Endothelial cell of hepatic sinusoid (primary cell): ENCODE data around the gene CCDC13.

ENCODE experiments used
- in situ Hi-C: cut with HindIII; loops from 2 replicates; pipeline ENCODE4 v1.10.0; 2017; ENCODE audit warnings: low sequenced_read_pairs

Gene CCDC13

GRCh38 chr3:42799376-42799775 is 26.3 kb upstream of the CCDC13 start:
- in situ Hi-C loops, result no loop called here

- in situ Hi-C loops, result no loop called here
Observed at GRCh38 chr3:42796332-42796885, 23.4 kb upstream of the CCDC13 start.

GRCh38 chr3:42795621-42796181 is 22.6 kb upstream of the CCDC13 start:
- in situ Hi-C loops, result no loop called here

GRCh38 chr3:42790714-42791229 is 17.7 kb upstream of the CCDC13 start:
- in situ Hi-C loops, result no loop called here

GRCh38 chr3:42786631-42787030 is 13.6 kb upstream of the CCDC13 start:
- in situ Hi-C loops, result no loop called here

GRCh38 chr3:42786212-42786611 is 13.2 kb upstream of the CCDC13 start:
- in situ Hi-C loops, result no loop called here

- in situ Hi-C loops, result no loop called here
Observed at GRCh38 chr3:42780892-42781700, 8.0 kb upstream of the CCDC13 start.

GRCh38 chr3:42780398-42780797 is 7.3 kb upstream of the CCDC13 start:
- in situ Hi-C loops, result no loop called here

- in situ Hi-C loops, result no loop called here
Observed at GRCh38 chr3:42778644-42779043, 5.6 kb upstream of the CCDC13 start.

- in situ Hi-C loops, result loop anchor here (25.0 kb wide), 1 partner anchor 114 kb away; the partner anchor contains the start of gene CYP8B1
Observed at GRCh38 chr3:42773409-42773751, 327 bp upstream of the CCDC13 start.

GRCh38 chr3:42771271-42771670 is 1.8 kb downstream of the CCDC13 start:
- in situ Hi-C loops, result loop anchor here (25.0 kb wide), 1 partner anchor 116 kb away; the partner anchor contains the start of gene CYP8B1

GRCh38 chr3:42769477-42770131 is 3.4 kb downstream of the CCDC13 start:
- in situ Hi-C loops, result loop anchor here (5.0 to 25.0 kb wide), 2 partner anchors 107 to 118 kb away; partner anchors contain the start of gene CYP8B1

GRCh38 chr3:42764561-42765295 is 8.3 kb downstream of the CCDC13 start:
- in situ Hi-C loops, result loop anchor here (5.0 to 25.0 kb wide), 2 partner anchors 102 to 123 kb away; partner anchors contain the start of gene CYP8B1

GRCh38 chr3:42764115-42764514 is 8.9 kb downstream of the CCDC13 start:
- in situ Hi-C loops, result loop anchor here (25.0 kb wide), 1 partner anchor 123 kb away; the partner anchor contains the start of gene CYP8B1

GRCh38 chr3:42763021-42763420 is 10.0 kb downstream of the CCDC13 start:
- in situ Hi-C loops, result loop anchor here (25.0 kb wide), 1 partner anchor 124 kb away; the partner anchor contains the start of gene CYP8B1

GRCh38 chr3:42762046-42762724 is 10.9 kb downstream of the CCDC13 start:
- in situ Hi-C loops, result loop anchor here (25.0 kb wide), 1 partner anchor 125 kb away; the partner anchor contains the start of gene CYP8B1

GRCh38 chr3:42758126-42758525 is 14.9 kb downstream of the CCDC13 start:
- in situ Hi-C loops, result loop anchor here (5.0 to 25.0 kb wide), 2 partner anchors 46 to 129 kb away; partner anchors contain the start of gene CYP8B1

GRCh38 chr3:42756681-42757213 is 16.3 kb downstream of the CCDC13 start:
- in situ Hi-C loops, result loop anchor here (5.0 to 25.0 kb wide), 2 partner anchors 44 to 131 kb away; partner anchors contain the start of gene CYP8B1
